Adrenal gland (tissue), 5 donors: Measurements from ENCODE around the gene KRTCAP2.
A peak's percentile ranks its signal among the peaks of the same experiment; 100 is the strongest.

Source experiments
- CTCF ChIP-seq, 6 experiments: fragments of 450-650 bp in 4 of 6; fragments of 200-600 bp in 2 of 6; sonication (generic) in 1 of 6; IDR thresholded peaks; 1 replicate in 5 of 6; 2 replicates in 1 of 6; pipeline versions ENCODE4 v1.5.1 to v1.8.0; 2016 to 2021; ENCODE audit warnings: antibody characterized with exemption in 6 of 6, mild to moderate bottlenecking in 2 of 6, moderate library complexity in 1 of 6
- POLR2A ChIP-seq, 2 donors: fragments of 450-650 bp; IDR thresholded peaks; one replicate each; pipeline ENCODE4 v1.6.1; 2017; ENCODE audit warnings: antibody characterized with exemption in 2 of 2, mild to moderate bottlenecking in 2 of 2, moderate library complexity in 1 of 2
- donor health status: DM: no; HTN: no; CAD: no.

- TF ChIP-seq POLR2A (IDR thresholded peaks at IDR 0.05) (no peak), CTCF (IDR thresholded peaks at IDR 0.05) (peak in 2 of 6 experiments; percentile 14 to 22)
Observed at GRCh38 chr1:155173478-155174323, 597 bp upstream of the KRTCAP2 start, which contains the start of gene TRIM46.
